GM23338 (cell line): ENCODE data around the gene CACNB4. TPM values are rescaled to one million over a fixed set of nuclear protein-coding genes. Genes with fewer than 3 reads are reported as not detected.

Experiments
- ATAC-seq: fragments of 200-7000 bp; cut with Tn5 transposase; 3 replicates; pipeline ENCODE4 v1.9.1; 2020
- DNase-seq: peaks from one replicate; pipeline ENCODE4 v3.0.0-alpha.2; 2015; ENCODE audit warnings: low spot score
- H2AFZ ChIP-seq: fragments of 200-600 bp; sonication (generic); 2 replicates; pipeline ENCODE4 v1.8.0; 2016; ENCODE audit warnings: antibody characterized with exemption, mild to moderate bottlenecking, moderate library complexity
- H3F3A ChIP-seq: fragments of 200-600 bp; sonication (generic); replicated peaks from 2 replicates; pipeline ENCODE4 v1.8.0; 2017; ENCODE audit warnings: antibody characterized with exemption, mixed run types, low read depth
- H3K27ac ChIP-seq: fragments of 200-600 bp; sonication (generic); 2 replicates; pipeline ENCODE4 v1.6.1; 2016; ENCODE audit warnings: low read depth
- H3K27me3 ChIP-seq: fragments of 200-600 bp; sonication (generic); 2 replicates; pipeline ENCODE4 v1.8.0; 2016; ENCODE audit warnings: mild to moderate bottlenecking, mixed run types, moderate library complexity; ENCODE audit not compliant: insufficient read depth
- H3K36me3 ChIP-seq: fragments of 200-600 bp; sonication (generic); 2 replicates; pipeline ENCODE4 v1.8.0; 2016; ENCODE audit warnings: mild to moderate bottlenecking; ENCODE audit not compliant: insufficient read depth
- H3K4me1 ChIP-seq: fragments of 200-600 bp; sonication (generic); 2 replicates; pipeline ENCODE4 v1.8.0; 2016; ENCODE audit warnings: mild to moderate bottlenecking, moderate library complexity; ENCODE audit not compliant: insufficient read depth
- H3K4me2 ChIP-seq: fragments of 200-600 bp; sonication (generic); 2 replicates; pipeline ENCODE4 v1.7.1; 2017; ENCODE audit warnings: mixed run types
- H3K4me3 ChIP-seq: fragments of 200-600 bp; sonication (generic); 2 replicates; pipeline ENCODE4 v1.6.1; 2016; ENCODE audit warnings: mixed run types
- H3K79me2 ChIP-seq: fragments of 200-600 bp; sonication (generic); replicated peaks from 2 replicates; pipeline ENCODE4 v1.8.0; 2017; ENCODE audit warnings: mild to moderate bottlenecking; ENCODE audit not compliant: insufficient read depth
- H3K9me2 ChIP-seq: fragments of 200-600 bp; sonication (generic); 2 replicates; pipeline ENCODE4 v1.8.0; 2017; ENCODE audit not compliant: insufficient read depth
- H4K20me1 ChIP-seq: fragments of 200-600 bp; sonication (generic); replicated peaks from 2 replicates; pipeline ENCODE4 v1.8.0; 2017; ENCODE audit warnings: mild to moderate bottlenecking; ENCODE audit not compliant: insufficient read depth
- H3K27ac Mint-ChIP-seq: 2 replicates; pipeline ENCODE4 v1.8.0; 2020; ENCODE audit warnings: inconsistent platforms, mild to moderate bottlenecking, moderate library complexity, mixed read lengths
- H3K27me3 Mint-ChIP-seq: 3 replicates; pipeline ENCODE4 v1.8.0; 2022; ENCODE audit warnings: low read depth, mild to moderate bottlenecking, moderate library complexity, mixed read lengths, inconsistent platforms; ENCODE audit not compliant: insufficient read depth, poor library complexity
- H3K36me3 Mint-ChIP-seq: 3 replicates; pipeline ENCODE4 v1.8.0; 2021; ENCODE audit warnings: low read depth, mild to moderate bottlenecking, inconsistent platforms, moderate library complexity, mixed read lengths
- H3K4me1 Mint-ChIP-seq: 3 replicates; pipeline ENCODE4 v1.8.0; 2020; ENCODE audit warnings: mild to moderate bottlenecking, inconsistent platforms, mixed read lengths
- H3K4me3 Mint-ChIP-seq: 3 replicates; pipeline ENCODE4 v1.8.0; 2021; ENCODE audit warnings: moderate library complexity, mild to moderate bottlenecking, inconsistent platforms, mixed read lengths
- H3K9me3 Mint-ChIP-seq: 3 replicates; pipeline ENCODE4 v1.8.0; 2020; ENCODE audit warnings: moderate library complexity, mild to moderate bottlenecking, inconsistent platforms, mixed read lengths
- EZH2phosphoT487 ChIP-seq: fragments of 200-600 bp; sonication (generic); IDR thresholded peaks from one replicate; pipeline ENCODE4 v1.8.1; 2018; ENCODE audit warnings: antibody characterized with exemption; ENCODE audit not compliant: unreplicated experiment
- NANOG ChIP-seq: IDR thresholded peaks from 2 replicates; pipeline ENCODE4 v1.6.1; 2016; ENCODE audit warnings: antibody characterized with exemption, borderline replicate concordance
- POLR2AphosphoS5 ChIP-seq: IDR thresholded peaks from 2 replicates; pipeline ENCODE4 v1.6.1; 2016; ENCODE audit warnings: antibody characterized with exemption, low read depth
- REST ChIP-seq: IDR thresholded peaks from one replicate; pipeline ENCODE4 v1.6.1; 2018; ENCODE audit warnings: antibody characterized with exemption; ENCODE audit not compliant: unreplicated experiment
- STAT1 ChIP-seq: IDR thresholded peaks from one replicate; pipeline ENCODE4 v1.6.1; 2016; ENCODE audit warnings: antibody characterized with exemption; ENCODE audit not compliant: unreplicated experiment
- ZNF331 ChIP-seq: fragments of 250-450 bp; sonication (Bioruptor Pico); IDR thresholded peaks from 2 replicates; pipeline ENCODE4 v1.5.0; 2020; ENCODE audit warnings: low read depth, mild to moderate bottlenecking, moderate library complexity
- polyA plus RNA-seq: library from polyadenylated mRNA; unstranded; fragments of >200 nt; fragmentation: Nextera tagmentation; extraction: Ambion mirVana; gene quantifications from 2 replicates; pipeline ENCODE4 v1.2.1, GENCODE V29; 2016
- total RNA-seq: library from RNA; depleted of rRNA; stranded (reverse); fragments of >200 nt; shearing (Covaris generic); gene quantifications from 2 replicates; pipeline ENCODE4 v1.2.3, GENCODE V29; 2014

The CACNB4 gene
- total and polyA plus RNA-seq, 2 experiments from 2014 or later, result 4.0 to 9.8 TPM

DNA sequence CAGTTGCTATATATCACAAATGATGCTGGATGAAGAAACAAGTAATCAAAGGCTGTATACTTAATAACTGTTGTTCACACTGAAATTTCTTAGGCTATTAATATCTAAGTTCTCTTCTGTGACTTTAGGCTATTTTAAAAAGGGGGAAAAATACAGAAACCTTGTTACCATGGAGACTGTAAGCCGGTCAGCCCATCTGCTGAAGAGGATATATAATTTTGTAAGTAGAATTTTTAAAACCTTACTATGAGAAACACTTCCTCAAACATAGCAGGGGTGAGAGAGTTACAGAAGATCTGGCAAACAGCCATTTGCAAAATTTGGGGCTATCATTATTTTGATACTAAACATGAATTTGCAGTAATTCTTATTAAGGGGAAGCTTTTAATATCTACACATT, 27.8 kb downstream of the CACNB4 start:
- Mint-ChIP-seq H3K27me3 (peaks cover 4% of the 10 kb centered on the region), H3K27ac (no peak overlapping the region), H3K4me3 (no peak overlapping the region), H3K4me1 (peaks cover 14% of the 10 kb centered on the region), H3K9me3 (no peaks in the 10 kb centered on the region), H3K36me3 (peaks cover 1% of the 10 kb centered on the region; the same call in 1 of the 3 replicates)
- no peaks in the 10 kb centered on the region for H3K79me2 ChIP-seq
- no peaks in the 10 kb centered on the region for H3K36me3 ChIP-seq
- no peak overlapping the region for H3K4me2 ChIP-seq
- no peak for ATAC-seq
- H3F3A ChIP-seq, result no peaks in the 10 kb centered on the region
- TF ChIP-seq NANOG, result no peak
- no peak for TF ChIP-seq STAT1
- TF ChIP-seq EZH2phosphoT487, result no peak
- TF ChIP-seq ZNF331 (CRISPR knock-in tag), result no peak
- no peaks in the 10 kb centered on the region for H4K20me1 ChIP-seq
- H3K4me3 ChIP-seq, result no peak overlapping the region
- H3K4me1 ChIP-seq, result no peaks in the 10 kb centered on the region; the same call in 1 of the 2 replicates
- H3K9me2 ChIP-seq, result peaks cover 7% of the 10 kb centered on the region; the same call in 1 of the 2 replicates
- no peaks in the 10 kb centered on the region for H3K27me3 ChIP-seq
- H3K27ac ChIP-seq, result no peak overlapping the region
- no peak for DNase-seq
- no peak overlapping the region for H2AFZ ChIP-seq

GRCh38 chr2:152068226-152068625, 30.6 kb downstream of the CACNB4 start:
- H3K36me3 ChIP-seq, result no peaks in the 10 kb centered on the region
- no peak for DNase-seq
- peaks cover 3% of the 10 kb centered on the region; the same call in 1 of the 3 replicates for H3K36me3 Mint-ChIP-seq
- H3K79me2 ChIP-seq, result 0 out of 2 replicates have a peak, but pooled peaks cover 2% of the 10 kb centered on the region
- no peak overlapping the region for H3K27ac Mint-ChIP-seq
- H3K4me1 ChIP-seq, result 0 out of 2 replicates have a peak, but pooled peaks cover 5% of the 10 kb centered on the region
- no peaks in the 10 kb centered on the region for H3K27me3 ChIP-seq
- H3K27me3 Mint-ChIP-seq, result peaks cover 1% of the 10 kb centered on the region
- H3K9me3 Mint-ChIP-seq, result no peaks in the 10 kb centered on the region
- H3K4me2 ChIP-seq, result no peak overlapping the region
- peaks cover 15% of the 10 kb centered on the region for H3K4me1 Mint-ChIP-seq
- TF ChIP-seq POLR2AphosphoS5, result no peak
- H3F3A ChIP-seq, result no peaks in the 10 kb centered on the region
- no peaks in the 10 kb centered on the region for H3K9me2 ChIP-seq
- H3K4me3 ChIP-seq, result no peak overlapping the region
- H3K27ac ChIP-seq, result no peak overlapping the region
- H2AFZ ChIP-seq, result no peak overlapping the region
- H3K4me3 Mint-ChIP-seq, result no peak overlapping the region
- no peaks in the 10 kb centered on the region for H4K20me1 ChIP-seq
- no peak for ATAC-seq

GRCh38 chr2:152067823-152068222, 31.0 kb downstream of the CACNB4 start:
- Histone ChIP-seq H3K36me3 (no peaks in the 10 kb centered on the region), H3K4me1 (0 out of 2 replicates have a peak, but pooled peaks cover 6% of the 10 kb centered on the region), H3K27me3 (no peaks in the 10 kb centered on the region), H4K20me1 (no peaks in the 10 kb centered on the region), H3K4me2 (no peak overlapping the region), H3F3A (no peaks in the 10 kb centered on the region), H3K79me2 (0 out of 2 replicates have a peak, but pooled peaks cover 2% of the 10 kb centered on the region), H3K9me2 (no peaks in the 10 kb centered on the region), H3K27ac (no peak overlapping the region), H3K4me3 (no peak overlapping the region), H2AFZ (no peak overlapping the region)
- H3K27ac Mint-ChIP-seq, result no peak overlapping the region
- no peaks in the 10 kb centered on the region for H3K9me3 Mint-ChIP-seq
- H3K4me3 Mint-ChIP-seq, result no peak overlapping the region
- ATAC-seq (no peak), DNase-seq (no peak)
- no peak for TF ChIP-seq REST
- H3K36me3 Mint-ChIP-seq, result peaks cover 3% of the 10 kb centered on the region; the same call in 1 of the 3 replicates
- peaks cover 1% of the 10 kb centered on the region for H3K27me3 Mint-ChIP-seq
- H3K4me1 Mint-ChIP-seq, result peaks cover 13% of the 10 kb centered on the region
